ENCODE results near the gene PRRC1. TPM values are rescaled to one million over a fixed set of nuclear protein-coding genes. Genes with fewer than 3 reads are reported as not detected.

PRRC1 gene
- total RNA-seq, 1 donor from 2014 or later = 52.5 TPM

Other genes starting within 250 kb of the PRRC1 start
- gene MEGF10, start 226.8 kb upstream of the PRRC1 start, total RNA-seq = 193 and 196 TPM in 2 replicates
- gene CTXN3, start 131.4 kb downstream of the PRRC1 start, total RNA-seq = not detected in 2 replicates
- gene CCDC192, start 185.8 kb downstream of the PRRC1 start, total RNA-seq = not detected in 2 replicates

Measured in myocyte (in vitro differentiated cells).